Right atrium auricular region (tissue), 2 donors: ENCODE results near the gene OXGR1. TPM values are rescaled to one million over a fixed set of nuclear protein-coding genes. Genes with fewer than 3 reads are reported as not detected.

Experiments
- DNase-seq: peaks from one replicate; pipeline ENCODE4 v3.0.0-alpha.2; 2019; ENCODE audit warnings: low spot score
- H3K27ac ChIP-seq, 2 donors: fragments of 200-600 bp; sonication (generic); 1 replicate in 1 of 2; 2 replicates in 1 of 2; pipeline ENCODE4 v1.5.1; 2016 to 2019
- H3K27me3 ChIP-seq, 2 donors: fragments of 200-600 bp; sonication (generic); one replicate each; pipeline versions ENCODE4 v1.5.1 to v1.6.0; 2017 to 2019
- H3K36me3 ChIP-seq: fragments of 200-600 bp; sonication (generic); one replicate; pipeline ENCODE4 v1.5.1; 2016
- H3K4me1 ChIP-seq, 2 donors: fragments of 200-600 bp; sonication (generic); one replicate each; pipeline versions ENCODE4 v1.5.1 to v1.6.0; 2017 to 2019
- H3K4me3 ChIP-seq, 2 donors: fragments of 200-600 bp; sonication (generic); 1 replicate in 1 of 2; 2 replicates in 1 of 2; pipeline ENCODE4 v1.5.1; 2017 to 2019; ENCODE audit warnings: mild to moderate bottlenecking in 1 of 2, moderate library complexity in 1 of 2
- H3K9me3 ChIP-seq, 2 donors: fragments of 200-600 bp; sonication (generic); one replicate each; pipeline ENCODE4 v1.5.1; 2019
- total RNA-seq, 2 donors: library from RNA; depleted of rRNA; stranded (reverse); fragments of >200 nt; gene quantifications; one replicate each; pipeline ENCODE4 v1.1.0, GENCODE V29; 2016
- TF ChIP-seq, protein P1 (sequence below), 2 donors: fragments of 200-600 bp; sonication (generic); IDR thresholded peaks; one replicate each; pipeline ENCODE4 v1.5.1; 2019; ENCODE audit warnings: antibody characterized with exemption in 2 of 2

OXGR1 gene
- total RNA-seq, 2 donors from 2014 or later: 2.4 TPM; not detected in 1

DNA sequence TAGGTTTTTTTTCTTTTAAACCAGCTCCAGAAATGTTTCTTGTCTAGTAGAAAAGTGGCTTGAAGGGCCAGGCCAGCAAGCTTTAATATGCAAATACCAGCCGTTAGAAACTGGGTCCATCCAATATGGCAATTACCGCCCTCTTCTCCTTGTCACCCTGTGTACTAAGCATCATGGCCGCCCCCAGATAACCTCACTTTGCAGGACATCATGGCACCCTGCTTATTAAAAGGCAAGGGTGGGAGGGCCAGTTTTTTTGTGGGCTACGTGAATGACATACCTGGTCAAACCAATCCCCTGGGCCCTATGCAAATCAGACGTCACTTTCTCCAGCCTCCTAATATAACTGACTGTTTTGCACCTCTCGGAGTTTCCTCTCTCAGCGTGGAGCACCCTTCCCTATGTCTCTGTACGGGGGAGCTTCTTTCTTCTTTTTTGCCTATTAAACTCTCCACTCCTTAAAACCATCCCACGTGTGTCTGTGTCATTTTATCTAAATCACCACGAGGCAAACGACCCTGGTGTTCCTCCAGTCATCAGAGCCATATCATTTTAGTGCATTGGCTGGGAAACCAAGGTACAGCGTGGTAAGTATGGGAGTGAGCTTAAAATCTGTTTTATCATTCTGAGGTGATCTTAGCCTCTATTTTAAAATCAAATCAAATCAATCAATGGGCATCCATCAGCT, 27.7 kb downstream of the OXGR1 start:
- no peaks in the 10 kb centered on the region for H3K36me3 ChIP-seq
- TF ChIP-seq, protein P1, sequence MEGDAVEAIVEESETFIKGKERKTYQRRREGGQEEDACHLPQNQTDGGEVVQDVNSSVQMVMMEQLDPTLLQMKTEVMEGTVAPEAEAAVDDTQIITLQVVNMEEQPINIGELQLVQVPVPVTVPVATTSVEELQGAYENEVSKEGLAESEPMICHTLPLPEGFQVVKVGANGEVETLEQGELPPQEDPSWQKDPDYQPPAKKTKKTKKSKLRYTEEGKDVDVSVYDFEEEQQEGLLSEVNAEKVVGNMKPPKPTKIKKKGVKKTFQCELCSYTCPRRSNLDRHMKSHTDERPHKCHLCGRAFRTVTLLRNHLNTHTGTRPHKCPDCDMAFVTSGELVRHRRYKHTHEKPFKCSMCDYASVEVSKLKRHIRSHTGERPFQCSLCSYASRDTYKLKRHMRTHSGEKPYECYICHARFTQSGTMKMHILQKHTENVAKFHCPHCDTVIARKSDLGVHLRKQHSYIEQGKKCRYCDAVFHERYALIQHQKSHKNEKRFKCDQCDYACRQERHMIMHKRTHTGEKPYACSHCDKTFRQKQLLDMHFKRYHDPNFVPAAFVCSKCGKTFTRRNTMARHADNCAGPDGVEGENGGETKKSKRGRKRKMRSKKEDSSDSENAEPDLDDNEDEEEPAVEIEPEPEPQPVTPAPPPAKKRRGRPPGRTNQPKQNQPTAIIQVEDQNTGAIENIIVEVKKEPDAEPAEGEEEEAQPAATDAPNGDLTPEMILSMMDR (IDR thresholded peaks at IDR 0.05): no peak

GRCh38 chr13:96963786-96964475, 30.3 kb downstream of the OXGR1 start:
- Histone ChIP-seq H3K36me3 (no peaks in the 10 kb centered on the region), H3K27me3 (no peaks in the 10 kb centered on the region), H3K27ac (no peak overlapping the region), H3K4me1 (no peaks in the 10 kb centered on the region), H3K9me3 (peaks cover 3 to 30% of the 10 kb centered on the region in 2 donors), H3K4me3 (no peak overlapping the region)
- TF ChIP-seq, protein P1 (IDR thresholded peaks at IDR 0.05): no peak
- DNase-seq: no peak

More for the DNA sequence above, 27.7 kb downstream of the OXGR1 start:
- H3K4me1 ChIP-seq: no peaks in the 10 kb centered on the region
- H3K9me3 ChIP-seq: peaks cover 3 to 42% of the 10 kb centered on the region in 2 donors
- DNase-seq: no peak
- H3K4me3 ChIP-seq: no peak overlapping the region
- no peak overlapping the region for H3K27ac ChIP-seq
- H3K27me3 ChIP-seq: no peaks in the 10 kb centered on the region

DNA sequence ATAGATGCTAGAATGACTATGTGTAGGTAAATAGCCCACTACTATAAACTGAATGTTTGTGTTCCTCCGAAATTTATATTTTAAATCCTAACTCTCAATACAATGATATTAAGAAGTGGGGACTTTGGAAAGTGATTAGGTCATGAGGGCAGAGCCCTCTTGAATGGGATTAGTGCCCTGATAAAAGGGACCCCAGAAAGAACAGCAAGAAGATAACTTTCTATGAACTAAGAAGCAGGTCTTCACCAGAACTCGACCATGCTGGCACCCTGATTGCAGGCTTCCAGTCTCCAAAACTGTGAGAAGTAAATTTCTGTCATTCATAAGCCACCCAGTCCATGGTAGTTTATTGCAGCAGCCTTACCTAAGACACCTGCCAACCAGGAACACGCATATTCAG, 33.9 kb downstream of the OXGR1 start:
- Histone ChIP-seq H3K27me3 (no peaks in the 10 kb centered on the region), H3K36me3 (no peaks in the 10 kb centered on the region), H3K4me3 (no peak overlapping the region), H3K4me1 (no peaks in the 10 kb centered on the region), H3K27ac (no peak overlapping the region), H3K9me3 (peaks cover 0 to 6% of the 10 kb centered on the region in 2 donors)
- no peak for DNase-seq
- TF ChIP-seq, protein P1 (IDR thresholded peaks at IDR 0.05): no peak

DNA sequence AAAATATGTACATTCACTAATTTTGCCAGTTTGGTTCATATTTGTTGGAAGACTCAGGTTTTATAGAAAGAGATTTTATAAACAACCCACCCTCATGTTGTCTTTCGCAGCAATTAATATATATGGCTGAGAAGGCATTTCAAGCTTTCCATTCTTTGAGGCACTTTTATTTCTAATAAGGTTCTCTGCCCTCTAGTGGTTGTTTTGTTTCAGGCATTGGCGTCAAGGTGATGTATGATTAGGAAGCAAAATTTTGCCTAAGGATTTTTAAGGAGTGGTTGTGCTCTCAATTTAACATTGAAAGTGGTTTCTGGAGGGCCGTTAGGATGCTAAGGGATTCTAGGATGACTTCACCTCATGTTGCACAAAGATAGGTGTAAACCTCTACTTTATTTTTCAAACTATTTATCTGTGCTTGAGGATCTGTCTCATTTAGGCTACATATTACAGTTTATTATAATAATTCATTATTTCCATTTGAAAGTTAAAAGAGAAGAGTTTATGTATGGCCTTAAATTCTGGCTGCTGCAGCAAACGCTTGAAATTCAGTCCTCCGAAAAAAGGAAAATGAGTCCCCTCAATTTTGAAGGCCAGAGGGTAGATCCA, 35.9 kb downstream of the OXGR1 start:
- H3K4me1 ChIP-seq: no peaks in the 10 kb centered on the region
- H3K27ac ChIP-seq: no peak overlapping the region
- no peak for DNase-seq
- H3K4me3 ChIP-seq: no peak overlapping the region
- H3K36me3 ChIP-seq: no peaks in the 10 kb centered on the region
- TF ChIP-seq, protein P1 (IDR thresholded peaks at IDR 0.05): peak; percentile 62 to 80
- no peaks in the 10 kb centered on the region for H3K27me3 ChIP-seq
- peaks cover 0 to 1% of the 10 kb centered on the region in 2 donors for H3K9me3 ChIP-seq

DNA sequence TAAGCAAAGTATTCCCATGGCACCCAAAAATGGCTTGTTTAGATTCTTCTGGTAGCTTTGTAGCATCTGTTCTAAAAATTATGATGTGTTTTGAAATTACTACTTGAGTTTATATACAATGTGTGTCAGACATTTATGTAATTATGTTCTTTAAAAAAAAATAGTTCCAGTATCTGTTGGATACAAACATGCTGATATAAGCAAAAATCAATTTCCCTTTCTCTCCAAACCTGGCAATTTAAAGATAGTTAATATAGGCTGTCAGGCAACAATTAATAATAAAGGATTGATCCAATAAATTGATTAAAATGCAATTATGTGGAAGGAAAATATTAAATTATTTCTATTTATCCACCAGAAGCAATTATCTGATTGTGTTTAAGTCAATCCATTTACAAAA, 41.7 kb downstream of the OXGR1 start:
- H3K27me3 ChIP-seq: no peaks in the 10 kb centered on the region
- no peak overlapping the region for H3K27ac ChIP-seq
- TF ChIP-seq, protein P1 (IDR thresholded peaks at IDR 0.05): no peak
- no peak for DNase-seq
- H3K4me3 ChIP-seq: no peak overlapping the region
- H3K9me3 ChIP-seq: no peaks in the 10 kb centered on the region
- H3K36me3 ChIP-seq: no peaks in the 10 kb centered on the region
- no peaks in the 10 kb centered on the region for H3K4me1 ChIP-seq
